SU-DHL-6 (cell line): Measurements from ENCODE around the gene SESN2.

Source experiments
- H2AFZ ChIP-seq: fragments of 200-600 bp; sonication (generic); 2 replicates; pipeline ENCODE4 v1.6.1; 2014; ENCODE audit warnings: low read depth, mild to moderate bottlenecking, moderate library complexity, mixed read lengths, antibody characterized with exemption, low read length; ENCODE audit not compliant: severe bottlenecking
- H3F3A ChIP-seq: fragments of 200-600 bp; shearing (Covaris generic); 2 replicates; pipeline ENCODE4 v1.6.0; 2016; ENCODE audit warnings: antibody characterized with exemption, mild to moderate bottlenecking; ENCODE audit not compliant: insufficient read depth
- H3K27ac ChIP-seq: fragments of 200-600 bp; sonication (generic); 2 replicates; pipeline ENCODE4 v1.5.1; 2016; ENCODE audit warnings: low read depth, mild to moderate bottlenecking, low read length, moderate library complexity, mixed read lengths
- H3K27me3 ChIP-seq: fragments of 200-600 bp; sonication (generic), shearing (Covaris generic); 2 replicates; pipeline ENCODE4 v1.6.0; 2014; ENCODE audit warnings: mild to moderate bottlenecking, low read length
- H3K36me3 ChIP-seq: fragments of 200-600 bp; sonication (generic); 2 replicates; pipeline ENCODE4 v1.6.1; 2014; ENCODE audit warnings: mild to moderate bottlenecking, low read length, mixed read lengths
- H3K4me2 ChIP-seq: fragments of 300-600, 200-600 bp; shearing (Covaris generic), sonication (generic); 2 replicates; pipeline ENCODE4 v1.6.0; 2014; ENCODE audit warnings: low read length, low read depth, mild to moderate bottlenecking; ENCODE audit not compliant: poor library complexity, severe bottlenecking
- H3K4me3 ChIP-seq: fragments of 200-600 bp; sonication (generic); 2 replicates; pipeline ENCODE4 v1.5.1; 2014; ENCODE audit warnings: antibody characterized with exemption, low read length, mild to moderate bottlenecking, mixed read lengths; ENCODE audit not compliant: insufficient read depth, poor library complexity, severe bottlenecking
- H3K79me2 ChIP-seq: fragments of 200-600 bp; sonication (generic); 2 replicates; pipeline ENCODE4 v1.6.1; 2014; ENCODE audit warnings: mild to moderate bottlenecking, low read length, moderate library complexity; ENCODE audit not compliant: insufficient read depth
- H3K9ac ChIP-seq: fragments of 200-600 bp; sonication (generic); 2 replicates; pipeline ENCODE4 v1.7.0; 2014; ENCODE audit warnings: mild to moderate bottlenecking, low read length
- H3K9me2 ChIP-seq: fragments of 200-600 bp; sonication (generic); replicated peaks from 2 replicates; pipeline ENCODE4 v1.6.1; 2014; ENCODE audit warnings: low read length; ENCODE audit not compliant: insufficient read depth
- H3K9me3 ChIP-seq: fragments of 200-600 bp; sonication (generic); 2 replicates; pipeline ENCODE4 v1.6.1; 2014; ENCODE audit warnings: low read length, mixed read lengths; ENCODE audit not compliant: insufficient read depth
- H4K20me1 ChIP-seq: fragments of 200-600 bp; sonication (generic); 2 replicates; pipeline ENCODE4 v1.6.1; 2014; ENCODE audit warnings: low read depth, mild to moderate bottlenecking, antibody characterized with exemption, low read length, moderate library complexity, mixed read lengths
- EZH2phosphoT487 ChIP-seq: fragments of 200-600 bp; sonication (generic), shearing (Covaris generic); conservative IDR thresholded peaks from 2 replicates; pipeline ENCODE4 v1.6.1; 2018; ENCODE audit warnings: mild to moderate bottlenecking, antibody characterized with exemption, low read length, moderate library complexity, mixed read lengths
- TF ChIP-seq, protein P1 (sequence below): fragments of 200-600 bp; sonication (generic); IDR thresholded peaks from one replicate; pipeline ENCODE4 v1.5.1; 2017; ENCODE audit warnings: antibody characterized with exemption, mild to moderate bottlenecking, low read length, moderate library complexity; ENCODE audit not compliant: insufficient read depth, poor library complexity, severe bottlenecking

SESN2 gene

GRCh38 chr1:28273216-28273860 is 14.0 kb downstream of the SESN2 start:
- H3K36me3 ChIP-seq, result 0 out of 2 replicates have a peak, but pooled peaks cover 3% of the 10 kb centered on the region
- H3K27ac ChIP-seq, result no peak overlapping the region
- no peak overlapping the region for H3K4me2 ChIP-seq
- H4K20me1 ChIP-seq, result no peaks in the 10 kb centered on the region
- no peaks in the 10 kb centered on the region for H3F3A ChIP-seq
- H3K27me3 ChIP-seq, result no peaks in the 10 kb centered on the region
- no peak overlapping the region for H2AFZ ChIP-seq
- H3K4me3 ChIP-seq, result no peak overlapping the region
- no peaks in the 10 kb centered on the region for H3K9me2 ChIP-seq
- no peaks in the 10 kb centered on the region; the same call in 1 of the 2 replicates for H3K79me2 ChIP-seq
- no peaks in the 10 kb centered on the region for H3K9me3 ChIP-seq
- no peak overlapping the region for H3K9ac ChIP-seq
- no peak for TF ChIP-seq EZH2phosphoT487
- TF ChIP-seq, protein P1, sequence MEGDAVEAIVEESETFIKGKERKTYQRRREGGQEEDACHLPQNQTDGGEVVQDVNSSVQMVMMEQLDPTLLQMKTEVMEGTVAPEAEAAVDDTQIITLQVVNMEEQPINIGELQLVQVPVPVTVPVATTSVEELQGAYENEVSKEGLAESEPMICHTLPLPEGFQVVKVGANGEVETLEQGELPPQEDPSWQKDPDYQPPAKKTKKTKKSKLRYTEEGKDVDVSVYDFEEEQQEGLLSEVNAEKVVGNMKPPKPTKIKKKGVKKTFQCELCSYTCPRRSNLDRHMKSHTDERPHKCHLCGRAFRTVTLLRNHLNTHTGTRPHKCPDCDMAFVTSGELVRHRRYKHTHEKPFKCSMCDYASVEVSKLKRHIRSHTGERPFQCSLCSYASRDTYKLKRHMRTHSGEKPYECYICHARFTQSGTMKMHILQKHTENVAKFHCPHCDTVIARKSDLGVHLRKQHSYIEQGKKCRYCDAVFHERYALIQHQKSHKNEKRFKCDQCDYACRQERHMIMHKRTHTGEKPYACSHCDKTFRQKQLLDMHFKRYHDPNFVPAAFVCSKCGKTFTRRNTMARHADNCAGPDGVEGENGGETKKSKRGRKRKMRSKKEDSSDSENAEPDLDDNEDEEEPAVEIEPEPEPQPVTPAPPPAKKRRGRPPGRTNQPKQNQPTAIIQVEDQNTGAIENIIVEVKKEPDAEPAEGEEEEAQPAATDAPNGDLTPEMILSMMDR, result no peak

DNA sequence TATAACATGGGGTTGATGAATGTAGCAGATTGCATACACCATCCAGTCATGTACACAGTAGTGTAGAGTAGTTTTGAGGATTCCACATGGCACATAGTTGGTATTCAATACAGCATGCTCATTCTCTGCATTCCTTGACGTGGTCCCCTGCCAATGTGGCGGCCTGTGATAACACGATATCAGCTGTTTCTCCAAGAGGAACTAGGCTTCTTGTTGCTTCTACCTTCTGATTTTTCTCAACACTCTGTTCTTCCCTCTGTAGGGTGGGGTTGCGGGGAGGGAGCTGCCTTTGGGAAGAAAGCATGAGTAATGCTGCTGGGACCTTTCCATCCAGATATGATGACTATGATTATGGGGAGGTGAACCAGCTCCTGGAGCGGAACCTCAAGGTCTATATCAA is 19.4 kb downstream of the SESN2 start:
- Histone ChIP-seq H3K27me3 (no peaks in the 10 kb centered on the region), H2AFZ (no peak overlapping the region), H3K4me3 (no peak overlapping the region), H3F3A (no peaks in the 10 kb centered on the region), H3K4me2 (no peak overlapping the region), H3K9ac (no peak overlapping the region), H3K36me3 (0 out of 2 replicates have a peak, but pooled peaks cover 3% of the 10 kb centered on the region), H4K20me1 (no peaks in the 10 kb centered on the region), H3K9me3 (no peaks in the 10 kb centered on the region), H3K27ac (no peak overlapping the region), H3K79me2 (no peaks in the 10 kb centered on the region), H3K9me2 (no peaks in the 10 kb centered on the region)
- TF ChIP-seq, protein P1, result no peak
- no peak for TF ChIP-seq EZH2phosphoT487

- TF ChIP-seq, protein P1, result no peak
- TF ChIP-seq EZH2phosphoT487, result no peak
- Histone ChIP-seq H3K9ac (no peak overlapping the region), H3K36me3 (0 out of 2 replicates have a peak, but pooled peaks cover 3% of the 10 kb centered on the region), H2AFZ (no peak overlapping the region), H3K79me2 (no peaks in the 10 kb centered on the region), H3F3A (no peaks in the 10 kb centered on the region), H3K27me3 (no peaks in the 10 kb centered on the region), H3K27ac (no peak overlapping the region), H3K4me3 (no peak overlapping the region), H4K20me1 (no peaks in the 10 kb centered on the region), H3K9me2 (no peaks in the 10 kb centered on the region), H3K4me2 (no peak overlapping the region), H3K9me3 (no peaks in the 10 kb centered on the region)
These were observed 20.4 kb downstream of the SESN2 start for GRCh38 chr1:28279721-28280120.
